NCI-H146 treated with DMSO at 0.1 percent for 48 hours (cell line): Measurements from ENCODE around the gene CEACAM1.
"Not testable (repeated sequence)": the region's sequence is repeated elsewhere in the genome, so short reads cannot be mapped to it uniquely, and the experiment has no call there.

ENCODE experiments used
- DNase-seq: peaks from one replicate; lab custom pipeline; 2025; ENCODE audit not compliant: unreplicated experiment; lab: John Stamatoyannopoulos, UW

The CEACAM1 gene

DNA sequence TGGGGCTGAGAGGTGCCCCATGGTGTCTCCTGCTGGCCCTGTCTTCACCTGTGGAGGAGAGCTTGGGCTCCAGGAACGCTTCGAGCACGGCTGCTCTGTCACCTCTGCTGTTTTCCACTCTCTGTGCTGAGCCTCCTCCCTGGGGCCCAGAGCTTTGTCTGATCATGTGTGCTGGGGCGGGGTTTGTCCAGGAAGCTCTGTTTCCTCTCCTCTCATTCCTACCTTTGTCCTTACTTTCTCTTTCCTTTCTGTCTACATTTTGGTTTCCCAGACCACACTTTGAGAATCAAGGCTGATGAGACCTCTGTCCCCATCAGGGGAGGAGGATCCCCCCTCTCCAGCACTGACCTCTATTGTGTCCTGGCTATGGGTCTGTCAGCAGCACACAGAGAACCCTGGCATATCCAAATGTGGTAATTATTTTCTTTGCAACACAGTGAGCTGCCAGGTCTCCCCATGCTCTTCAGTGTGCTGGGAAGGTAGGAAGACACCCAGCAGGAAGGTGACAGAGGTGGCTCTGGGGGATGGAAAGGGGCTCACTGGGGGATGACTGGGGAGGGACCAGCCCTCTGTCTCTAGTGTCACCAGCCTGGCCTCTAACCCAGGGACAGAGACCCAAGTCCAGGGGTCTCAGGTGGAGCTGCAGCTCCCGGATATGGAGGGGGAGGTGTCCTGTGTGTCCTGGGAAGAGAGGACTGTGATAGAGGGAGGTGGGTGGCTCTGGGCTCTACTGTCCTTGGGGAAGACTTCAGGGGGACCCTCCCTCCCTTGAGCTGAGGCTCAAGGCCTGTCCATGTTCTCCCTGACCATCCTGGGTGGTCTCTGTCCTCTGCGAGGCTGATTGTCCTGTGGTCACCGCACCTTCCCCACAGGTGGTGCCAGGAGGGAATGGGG is at the start of gene CEACAM1:
Gene CEACAM1, minus strand, starts transcription at position 128 of the 894 bp plus-strand sequence. Its CDS starts 107 bp downstream, at position 21.
- no peak for DNase-seq

DNA sequence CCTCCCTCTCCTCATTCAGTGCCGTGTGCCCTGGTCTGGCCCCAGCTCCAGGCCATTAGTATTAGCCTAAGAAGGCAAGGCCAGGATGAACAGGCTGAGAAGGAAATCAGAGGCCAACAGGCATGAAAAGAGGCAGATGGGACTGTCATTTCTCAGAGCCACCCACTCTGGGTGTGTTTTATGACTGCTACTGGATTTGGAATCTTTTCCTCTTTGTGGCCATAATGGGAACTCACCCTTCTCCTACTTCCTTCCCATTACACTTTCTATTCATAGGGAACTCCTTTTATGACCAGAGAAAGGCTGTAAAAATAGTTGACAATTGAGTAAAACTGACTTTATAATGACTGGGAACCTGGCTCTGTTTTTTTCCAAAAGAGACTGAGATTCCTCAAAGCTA is 48.7 kb upstream of the CEACAM1 start:
- DNase-seq: no peak

DNA sequence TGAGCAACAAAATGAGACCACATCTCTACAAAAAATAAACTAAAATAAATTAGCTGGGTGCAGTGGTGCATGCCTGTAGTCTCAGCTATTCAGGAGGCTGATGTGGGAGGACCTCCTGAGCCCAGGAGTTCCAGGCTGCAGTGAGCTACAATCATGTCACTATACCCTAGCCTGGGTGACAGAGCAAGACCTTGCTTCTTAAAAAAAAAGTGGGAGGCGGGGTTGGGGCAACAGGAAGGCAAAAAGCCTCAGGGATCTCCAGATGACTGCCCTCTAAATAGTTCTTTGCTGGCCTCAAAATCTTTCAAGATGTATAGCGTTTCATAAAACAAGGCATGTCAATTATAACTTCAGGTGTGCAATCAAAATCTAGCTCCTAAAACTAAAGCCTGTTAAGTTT is 48.0 kb upstream of the CEACAM1 start:
- no peak for DNase-seq

DNA sequence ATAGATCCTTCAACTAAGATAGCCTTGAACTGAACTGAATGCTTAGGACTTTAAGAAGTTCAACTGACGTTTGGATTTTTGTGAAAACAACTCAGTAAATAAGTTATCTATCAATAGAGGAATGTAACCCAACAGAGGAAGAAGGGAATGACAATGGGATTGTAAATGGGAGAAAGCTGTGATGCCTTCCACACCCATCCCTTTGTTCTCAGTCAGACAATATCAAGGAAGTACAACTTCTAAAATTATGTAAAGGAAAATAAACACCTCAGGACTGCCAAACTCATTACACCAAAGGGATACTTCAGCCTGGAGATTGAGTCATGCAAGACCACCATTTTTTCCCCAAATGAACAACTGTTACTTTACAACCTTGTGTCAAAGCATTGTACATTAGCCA is 45.4 kb upstream of the CEACAM1 start:
- DNase-seq: no peak

DNA sequence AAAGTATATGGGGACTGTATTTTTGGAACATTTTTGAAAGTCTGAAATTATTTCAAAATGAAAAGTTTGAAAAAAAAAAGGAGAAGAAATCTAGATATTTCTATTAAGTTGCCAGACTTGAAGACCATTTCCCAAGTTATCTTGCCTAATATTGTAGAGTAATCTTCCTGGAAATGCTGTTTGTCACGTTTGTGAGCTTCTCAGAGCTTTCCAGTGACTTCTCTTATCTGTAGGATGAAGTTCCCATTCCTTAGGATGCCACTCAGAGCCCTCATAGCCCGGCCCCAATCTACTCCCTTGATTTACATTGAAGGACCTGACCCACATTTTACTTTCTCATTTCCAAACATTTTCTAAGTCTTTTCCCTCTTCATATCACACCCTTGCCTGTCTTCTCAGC is 42.8 kb upstream of the CEACAM1 start:
- no peak for DNase-seq

DNA sequence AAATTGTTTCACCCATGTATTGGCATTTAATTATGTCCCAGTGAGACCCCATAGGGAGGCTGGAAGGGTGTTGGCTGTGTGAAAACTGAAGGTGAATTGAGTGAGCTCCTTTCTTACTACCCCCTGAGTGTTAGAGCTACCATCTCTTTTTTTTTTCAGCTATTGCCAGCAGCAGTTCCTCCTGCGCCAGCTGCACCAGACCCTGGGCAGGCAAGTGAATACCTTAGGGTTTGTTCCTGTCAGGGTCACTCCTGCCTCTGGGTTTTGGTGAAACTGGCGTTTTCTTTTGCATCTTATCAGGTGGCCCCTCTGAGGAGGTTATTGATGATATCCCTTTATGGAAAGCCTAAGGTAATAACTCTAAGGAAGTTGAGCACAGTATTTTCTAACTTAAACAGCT is 40.9 kb upstream of the CEACAM1 start:
- DNase-seq: no peak

DNA sequence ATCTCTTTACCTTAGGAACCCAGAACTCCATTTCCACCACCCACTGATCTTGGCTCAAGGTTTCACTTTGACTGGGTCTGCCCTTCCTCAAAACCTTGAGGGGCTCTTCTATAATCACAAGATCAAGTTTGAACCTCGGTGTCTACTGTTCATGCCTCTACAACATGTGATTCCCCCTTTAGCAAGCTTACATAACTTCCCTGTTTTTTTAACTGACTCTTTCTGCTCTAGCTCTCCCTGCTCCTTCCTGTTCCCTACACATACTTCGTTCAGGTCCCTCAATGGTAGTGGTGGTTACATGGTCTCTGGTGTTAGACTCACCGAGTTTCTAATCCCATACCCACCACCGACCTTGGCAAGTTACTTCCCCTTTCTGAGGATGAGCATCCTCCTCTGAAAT is 39.7 kb upstream of the CEACAM1 start:
- DNase-seq: no peak

DNA sequence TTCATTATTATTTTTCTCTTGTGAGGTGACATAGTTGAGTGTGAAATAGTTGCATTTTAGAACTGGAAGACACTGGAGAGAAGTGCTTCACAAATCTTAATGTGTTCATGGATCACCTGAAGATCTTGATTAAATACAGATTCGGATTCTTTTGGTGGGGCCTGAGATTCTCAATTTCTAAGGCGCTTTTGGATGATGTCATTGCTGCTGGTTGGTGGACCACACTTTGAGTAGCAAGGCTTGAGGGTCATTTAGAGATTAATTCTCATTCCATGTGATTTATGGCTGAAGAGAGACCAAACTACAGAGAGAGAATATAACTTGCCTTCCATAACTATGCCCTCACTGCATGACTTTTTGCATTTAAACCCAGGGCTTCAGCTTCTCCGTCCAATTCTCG is 39.3 kb upstream of the CEACAM1 start:
- no peak for DNase-seq

GRCh38 chr19:42563352-42564210 is 35.3 kb upstream of the CEACAM1 start:
- DNase-seq: peak; percentile 28

GRCh38 chr19:42561512-42561911 is 33.2 kb upstream of the CEACAM1 start:
- no peak for DNase-seq

DNA sequence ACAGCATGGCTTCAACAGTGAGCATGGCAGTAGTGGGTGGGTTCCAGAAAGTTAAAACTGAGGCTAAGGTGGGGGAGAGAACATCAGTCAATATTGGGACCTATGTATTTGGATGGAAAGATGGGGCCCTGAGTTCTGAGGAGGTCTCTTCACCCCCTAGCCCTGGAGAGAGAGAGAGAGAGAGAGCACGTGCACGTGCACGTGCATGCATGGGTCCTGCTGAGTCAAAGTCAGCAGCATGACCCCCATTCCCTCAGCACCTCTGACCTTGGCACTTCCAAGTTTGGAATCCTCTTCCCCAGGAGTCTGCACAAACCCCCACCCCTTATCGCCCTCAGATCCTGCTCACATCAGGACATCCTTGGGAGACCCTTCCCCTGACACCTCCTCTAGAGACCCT is 32.5 kb upstream of the CEACAM1 start:
- no peak for DNase-seq

- no peak for DNase-seq
Measured at GRCh38 chr19:42558450-42559150, 30.3 kb upstream of the CEACAM1 start.

DNA sequence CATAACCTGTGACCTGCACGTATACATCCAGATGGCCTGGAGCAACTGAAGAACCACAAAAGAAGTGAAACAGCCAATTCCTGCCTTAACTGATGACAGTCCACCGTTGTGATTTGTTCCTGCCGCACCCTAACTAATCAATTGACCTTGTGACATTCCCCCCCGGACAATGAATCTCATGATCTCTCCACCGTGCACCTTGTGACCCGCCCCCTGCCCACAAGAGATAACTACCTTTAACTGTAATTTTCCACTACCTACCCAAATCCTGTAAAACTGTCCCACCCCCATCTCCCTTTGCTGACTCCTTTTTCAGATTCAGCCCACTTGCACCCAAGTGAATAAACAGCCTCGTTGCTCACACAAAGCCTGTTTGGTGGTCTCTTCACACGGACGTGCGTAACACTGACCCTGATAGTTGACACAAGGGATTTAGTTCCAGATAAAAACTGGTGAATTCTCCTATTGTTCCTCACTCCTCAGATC is 29.1 kb upstream of the CEACAM1 start:
- not testable (repeated sequence) for DNase-seq

GRCh38 chr19:42555801-42556200 is 27.5 kb upstream of the CEACAM1 start:
- DNase-seq: no peak

DNA sequence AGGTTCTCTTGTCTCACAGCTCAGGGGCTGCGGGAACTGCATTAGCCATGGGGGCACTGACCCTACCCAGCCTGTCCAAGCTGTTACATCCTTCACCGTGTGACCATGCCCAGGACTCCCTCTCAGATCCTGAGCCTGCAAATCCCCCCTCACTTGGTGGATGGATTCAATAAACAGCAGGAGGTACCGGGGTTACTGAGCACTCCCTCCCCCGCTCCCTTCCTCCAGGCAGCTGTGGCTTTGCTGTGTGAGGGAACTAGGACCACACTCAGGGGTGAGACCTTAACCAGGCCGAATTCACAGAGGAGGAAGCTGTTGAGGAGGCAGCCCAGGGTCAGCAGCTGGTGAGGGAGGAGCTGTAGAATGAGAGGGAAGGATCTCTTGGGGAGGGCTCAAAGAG is 27.0 kb upstream of the CEACAM1 start:
- DNase-seq: no peak

DNA sequence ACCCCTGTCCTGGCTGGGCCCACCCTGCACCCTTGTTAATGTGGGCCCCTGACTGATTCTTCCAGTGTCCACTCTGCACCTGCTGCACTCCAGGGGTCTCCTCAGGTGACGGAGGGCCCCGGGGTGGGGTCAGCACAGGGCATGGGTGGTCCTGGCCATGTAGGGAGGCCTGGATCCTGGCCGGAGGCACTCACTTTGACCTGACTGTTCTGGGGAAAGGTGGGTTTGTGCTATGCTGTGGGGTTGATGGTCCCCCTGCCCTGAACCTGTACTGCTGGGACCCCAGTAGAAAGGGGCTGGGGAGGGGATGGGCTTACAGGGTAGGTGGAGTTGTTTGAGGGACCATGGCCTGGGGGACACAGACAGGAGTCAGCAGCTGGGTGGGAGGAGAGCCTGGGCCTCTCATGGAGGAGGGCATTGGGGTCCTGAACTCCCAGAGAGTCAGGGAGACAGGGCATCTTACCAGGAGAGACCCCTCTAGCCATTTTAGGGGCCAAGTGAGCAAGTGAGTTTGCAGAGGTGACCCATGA is 25.8 kb upstream of the CEACAM1 start:
- DNase-seq: no peak

DNA sequence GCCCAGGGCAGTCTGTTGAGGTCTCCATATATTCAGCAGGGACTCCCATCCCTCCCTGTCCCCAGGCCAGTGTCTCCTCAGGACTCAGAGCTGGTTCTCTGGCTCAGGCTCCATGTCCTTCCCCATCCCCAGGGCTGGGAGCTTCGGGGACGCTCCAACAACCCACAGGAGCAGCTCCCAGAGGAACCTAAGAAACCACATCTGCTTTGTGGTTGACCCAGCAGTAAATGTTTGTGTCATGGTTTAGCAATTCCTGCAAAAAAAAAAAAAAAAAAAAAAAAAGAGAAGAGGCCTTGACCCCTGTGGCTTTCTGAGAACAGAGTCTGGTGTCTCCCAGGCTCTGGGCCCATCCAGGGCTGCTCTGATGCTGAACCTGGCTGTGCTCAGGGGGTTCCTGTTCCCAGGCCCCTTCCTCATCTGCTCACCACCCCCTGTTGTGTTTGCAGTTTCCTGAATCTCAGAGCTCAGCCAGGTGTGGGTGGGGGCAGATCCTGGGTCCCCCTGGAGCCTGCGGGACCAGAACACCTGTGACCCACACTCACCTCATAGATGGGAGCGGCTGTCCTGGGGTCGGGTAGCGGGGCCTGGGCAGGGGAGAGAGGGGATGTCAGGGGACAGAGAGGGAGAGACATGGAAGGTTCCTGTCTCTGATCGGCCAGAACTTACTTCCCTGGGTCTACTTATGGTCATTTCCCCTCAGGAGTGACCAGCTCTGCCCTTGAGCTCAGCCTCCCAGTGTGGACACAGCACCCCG is 25.2 kb upstream of the CEACAM1 start:
- DNase-seq: no peak

DNA sequence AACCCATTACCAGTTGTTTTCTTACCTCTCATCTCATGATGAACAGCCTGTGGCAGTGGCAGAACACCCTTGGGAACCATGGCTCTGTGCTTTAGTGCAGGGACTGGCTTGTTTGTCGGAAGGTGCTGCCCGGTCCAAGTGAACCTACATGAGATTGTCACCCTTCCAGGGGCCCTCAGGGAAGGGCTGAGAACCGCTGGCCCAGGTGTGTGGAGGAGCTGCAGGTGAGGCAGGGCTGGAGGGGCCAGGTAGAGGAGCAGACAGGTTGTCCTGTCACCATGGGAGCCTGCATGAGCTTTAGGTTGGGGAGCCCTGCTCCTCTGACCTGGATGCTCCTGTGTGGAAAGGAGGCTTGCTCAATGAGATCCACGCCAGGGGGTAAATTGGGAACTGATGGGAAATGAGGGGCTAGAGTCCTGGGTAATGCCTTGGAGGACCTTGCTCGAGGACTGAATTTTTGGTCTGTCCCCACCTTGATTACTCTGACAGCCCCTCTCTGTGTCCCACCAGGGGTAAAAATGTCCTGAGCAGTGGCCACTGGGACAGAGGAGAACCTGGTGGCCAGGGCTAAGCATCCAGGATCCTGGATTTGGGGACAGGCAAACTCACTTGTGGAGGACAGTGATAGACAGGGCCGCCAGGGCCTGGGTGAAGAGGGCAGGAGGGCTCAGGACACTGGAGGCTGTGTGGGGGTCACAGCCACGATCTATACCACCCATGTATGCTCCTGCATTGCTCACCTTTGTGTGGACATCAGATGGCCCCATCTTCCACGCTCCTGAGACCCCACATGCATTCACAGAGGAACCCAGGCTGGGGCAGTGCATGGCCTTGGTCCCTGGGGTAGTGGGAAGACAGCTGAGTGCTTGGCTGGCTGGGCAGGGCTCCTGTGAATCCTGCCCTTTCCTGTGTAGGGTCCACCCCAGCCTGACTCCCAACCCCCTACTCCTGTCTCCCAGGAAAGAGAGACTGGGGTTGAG is 24.1 kb upstream of the CEACAM1 start:
- DNase-seq: no peak

GRCh38 chr19:42550521-42550920 is 22.2 kb upstream of the CEACAM1 start:
- DNase-seq: not testable (repeated sequence)
